Activated CD8-positive, alpha-beta memory T cell treated with anti-CD3 and anti-CD28 coated beads, Interleukin-2, amount 50 U/mL, for 1 hour (primary cell): ENCODE measurements around the gene MACROD2.

ENCODE experiments used
- DNase-seq: peaks from one replicate; pipeline ENCODE4 v3.0.0-alpha.2; 2020; ENCODE audit errors: extremely low read depth

MACROD2 gene

GRCh38 chr20:14758356-14758755, 763.0 kb downstream of the MACROD2 start:
- DNase-seq, result no peak

- no peak for DNase-seq
Measured at GRCh38 chr20:14759979-14760378, 764.7 kb downstream of the MACROD2 start.

GRCh38 chr20:14761903-14762302, 766.6 kb downstream of the MACROD2 start:
- DNase-seq, result no peak

- no peak for DNase-seq
Measured at GRCh38 chr20:14764511-14765369, 769.4 kb downstream of the MACROD2 start.

GRCh38 chr20:14765370-14765701, 770.0 kb downstream of the MACROD2 start:
- no peak for DNase-seq

- no peak for DNase-seq
Measured at GRCh38 chr20:14773486-14773885, 778.2 kb downstream of the MACROD2 start.

GRCh38 chr20:14775778-14776177, 780.5 kb downstream of the MACROD2 start:
- DNase-seq, result no peak

- no peak for DNase-seq
Measured at GRCh38 chr20:14777591-14777990, 782.3 kb downstream of the MACROD2 start.

- no peak for DNase-seq
Measured at GRCh38 chr20:14778096-14778495, 782.8 kb downstream of the MACROD2 start.

GRCh38 chr20:14778875-14779274, 783.6 kb downstream of the MACROD2 start:
- DNase-seq, result no peak

GRCh38 chr20:14780508-14780907, 785.2 kb downstream of the MACROD2 start:
- no peak for DNase-seq

GRCh38 chr20:14782731-14783130, 787.4 kb downstream of the MACROD2 start:
- no peak for DNase-seq

- DNase-seq, result no peak
Measured at GRCh38 chr20:14783766-14784165, 788.5 kb downstream of the MACROD2 start.

GRCh38 chr20:14785065-14785743, 789.9 kb downstream of the MACROD2 start:
- DNase-seq, result no peak

GRCh38 chr20:14790190-14790589, 794.9 kb downstream of the MACROD2 start:
- DNase-seq, result no peak

GRCh38 chr20:14790771-14791620, 795.7 kb downstream of the MACROD2 start:
- no peak for DNase-seq

GRCh38 chr20:14792915-14793314, 797.6 kb downstream of the MACROD2 start:
- DNase-seq, result no peak

- no peak for DNase-seq
Measured at GRCh38 chr20:14799545-14800216, 804.4 kb downstream of the MACROD2 start.

- DNase-seq, result no peak
Measured at GRCh38 chr20:14800707-14801425, 805.5 kb downstream of the MACROD2 start.

- no peak for DNase-seq
Measured at GRCh38 chr20:14801591-14802325, 806.4 kb downstream of the MACROD2 start.
